Activated gamma-delta T cell treated with anti-CD3 and anti-CD28 coated beads, Interleukin-2, amount 50 U/mL, for 16 hours (primary cell): ENCODE measurements around the gene RAD54L.
"Not testable (repeated sequence)": the region's sequence is repeated elsewhere in the genome, so short reads cannot be mapped to it uniquely, and the experiment has no call there.

ENCODE experiments used
- DNase-seq: peaks from one replicate; pipeline ENCODE4 v3.0.0-alpha.2; 2020; ENCODE audit warnings: low read depth

Gene RAD54L

DNA sequence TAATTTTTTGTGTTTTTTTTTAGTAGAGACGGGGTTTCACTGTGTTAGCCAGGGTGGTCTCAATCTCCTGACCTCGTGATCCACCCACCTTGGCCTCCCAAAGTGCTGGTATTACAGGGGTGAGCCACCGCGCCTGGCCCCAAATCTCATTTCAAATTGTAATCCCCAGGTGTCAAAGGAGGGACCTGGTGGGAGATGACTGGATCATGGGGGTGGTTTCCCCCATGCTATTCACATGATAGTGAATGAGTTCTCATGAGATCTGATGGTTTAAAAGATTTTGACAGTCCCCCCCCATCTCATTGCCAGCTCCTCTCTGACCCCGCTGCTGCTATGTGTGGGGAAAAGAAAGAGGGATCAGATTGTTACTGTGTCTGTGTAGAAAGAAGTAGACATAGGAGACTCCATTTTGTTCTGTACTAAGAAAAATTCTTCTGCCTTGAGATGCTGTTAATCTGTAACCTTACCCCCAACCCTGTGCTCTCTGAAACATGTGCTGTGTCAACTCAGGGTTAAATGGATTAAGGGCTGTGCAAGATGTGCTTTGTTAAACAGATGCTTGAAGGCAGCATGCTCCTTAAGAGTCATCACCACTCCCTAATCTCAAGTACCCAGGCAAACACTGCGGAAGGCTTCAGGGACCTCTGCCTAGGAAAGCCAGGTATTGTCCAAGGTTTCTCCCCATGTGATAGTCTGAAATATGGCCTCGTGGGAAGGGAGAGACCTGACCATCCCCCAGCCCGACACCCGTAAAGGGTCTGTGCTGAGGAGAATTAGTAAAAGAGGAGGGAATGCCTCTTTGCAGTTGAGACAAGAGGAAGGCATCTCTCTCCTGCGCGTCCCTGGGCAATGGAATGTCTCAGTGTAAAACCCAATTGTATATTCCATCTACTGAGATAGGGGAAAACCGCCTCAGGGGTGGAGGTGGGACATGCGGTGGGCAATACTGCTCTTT, 72.7 kb downstream of the RAD54L start:
- DNase-seq = not testable (repeated sequence)

GRCh38 chr1:46322191-46322590, 74.6 kb downstream of the RAD54L start:
- DNase-seq = not testable (repeated sequence)

- DNase-seq = not testable (repeated sequence)
These were observed 77.9 kb downstream of the RAD54L start for GRCh38 chr1:46325285-46326076.
